ENCODE measurements around the gene CLSTN1.
"Not testable (repeated sequence)": the region's sequence is repeated elsewhere in the genome, so short reads cannot be mapped to it uniquely, and the experiment has no call there.

The CLSTN1 gene

DNA sequence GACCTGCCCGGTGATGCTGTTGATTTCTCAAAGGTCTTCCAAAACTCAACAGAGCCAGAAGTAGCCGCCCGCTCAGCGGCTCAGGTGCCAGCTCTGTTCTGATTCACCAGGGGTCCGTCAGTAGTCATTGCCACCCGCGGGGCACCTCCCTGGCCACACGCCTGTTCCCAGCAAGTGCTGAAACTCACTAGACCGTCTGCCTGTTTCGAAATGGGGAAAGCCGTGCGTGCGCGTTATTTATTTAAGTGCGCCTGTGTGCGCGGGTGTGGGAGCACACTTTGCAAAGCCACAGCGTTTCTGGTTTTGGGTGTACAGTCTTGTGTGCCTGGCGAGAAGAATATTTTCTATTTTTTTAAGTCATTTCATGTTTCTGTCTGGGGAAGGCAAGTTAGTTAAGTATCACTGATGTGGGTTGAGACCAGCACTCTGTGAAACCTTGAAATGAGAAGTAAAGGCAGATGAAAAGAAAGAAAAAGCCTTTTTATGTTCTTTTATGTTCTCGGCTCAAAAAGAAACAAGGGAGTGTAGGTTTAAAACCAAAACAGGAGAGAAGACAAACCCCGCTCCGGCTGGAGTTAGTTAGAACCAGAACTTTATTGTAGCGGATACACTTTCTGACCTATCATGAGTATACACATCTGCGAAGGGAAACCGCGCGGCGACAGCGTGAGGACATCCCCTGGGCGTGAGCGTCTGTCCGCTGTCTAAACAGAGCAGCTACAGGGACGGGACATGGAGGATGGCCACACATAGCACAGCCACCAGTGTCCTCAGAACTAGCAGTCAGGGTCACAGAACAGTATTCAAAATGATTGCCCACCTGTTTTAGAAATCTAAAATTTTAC is 95.1 kb downstream of the CLSTN1 start:
- DNase-seq: peak; percentile 60 to 66

- DNase-seq: no peak
Measured at GRCh38 chr1:9726905-9727595, 96.7 kb downstream of the CLSTN1 start.

DNA sequence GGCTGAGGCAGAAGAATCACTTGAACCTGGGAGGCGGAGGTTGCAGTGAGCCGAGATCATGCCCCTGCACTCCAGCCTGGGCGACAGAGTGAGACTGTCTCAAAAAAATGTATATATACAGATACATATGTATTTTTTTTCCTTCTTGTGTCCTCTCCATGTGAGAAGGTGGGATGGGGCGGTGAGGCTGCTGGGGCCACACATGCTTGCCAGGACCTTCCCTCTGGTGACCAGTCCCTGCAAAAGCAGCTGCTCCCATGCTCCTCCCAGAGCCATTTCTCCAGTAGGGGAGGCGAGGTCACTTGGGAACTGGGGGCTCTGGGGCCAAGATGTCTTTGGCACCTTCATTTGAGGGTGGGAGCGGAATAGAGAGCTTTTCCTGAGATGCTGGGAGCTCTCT is 97.4 kb downstream of the CLSTN1 start:
- DNase-seq: no peak

DNA sequence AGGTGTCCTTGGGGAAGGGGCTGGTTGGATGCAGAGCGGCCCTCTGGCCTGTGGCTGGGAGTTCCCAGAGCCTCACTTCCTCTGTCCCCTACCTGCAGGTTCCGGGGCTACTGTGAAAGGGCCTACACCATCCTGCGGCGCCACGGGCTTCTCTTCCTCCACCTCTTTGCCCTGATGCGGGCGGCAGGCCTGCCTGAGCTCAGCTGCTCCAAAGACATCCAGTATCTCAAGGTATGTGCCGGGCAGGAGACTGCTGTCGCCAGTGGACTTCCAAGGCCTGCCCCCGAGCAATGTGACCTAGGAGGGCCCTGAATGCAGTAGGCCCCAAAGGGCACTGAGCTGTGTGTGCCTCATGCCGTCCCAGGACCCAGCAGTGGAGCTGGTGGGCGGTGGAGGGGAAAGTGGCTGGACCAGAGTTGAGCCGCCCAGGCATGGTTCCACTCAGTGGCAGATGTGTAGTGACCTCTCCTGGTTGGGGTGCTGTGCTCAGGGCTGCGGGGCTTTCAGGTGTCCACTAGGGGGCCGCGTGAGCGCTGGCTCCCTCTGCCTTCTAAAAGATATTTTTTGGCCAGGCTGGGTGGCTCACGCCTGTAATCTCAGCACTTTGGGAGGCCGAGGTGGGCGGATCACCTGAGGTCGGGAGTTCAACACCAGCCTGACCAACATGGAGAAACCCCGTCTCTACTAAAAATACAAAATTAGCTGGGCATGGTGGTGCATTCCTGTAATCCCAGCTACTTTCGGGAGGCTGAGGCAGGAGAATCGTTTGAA is 98.9 kb downstream of the CLSTN1 start:
- peak; percentile 73 to 74 for DNase-seq

DNA sequence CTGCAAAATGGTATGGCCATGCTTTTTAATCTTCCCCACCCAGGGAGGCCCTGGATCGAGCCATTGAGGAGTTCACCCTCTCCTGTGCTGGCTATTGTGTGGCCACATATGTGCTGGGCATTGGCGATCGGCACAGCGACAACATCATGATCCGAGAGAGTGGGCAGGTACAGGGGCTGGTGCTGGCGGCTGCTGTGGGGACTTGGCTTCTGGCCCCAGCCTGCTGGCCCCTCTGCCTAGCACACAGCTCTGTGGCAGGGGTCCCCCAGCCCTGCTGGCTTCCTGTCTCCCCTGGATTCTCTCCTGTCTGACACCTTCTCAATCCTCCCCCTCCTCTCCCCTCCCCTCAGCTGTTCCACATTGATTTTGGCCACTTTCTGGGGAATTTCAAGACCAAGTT is 99.8 kb downstream of the CLSTN1 start:
- DNase-seq: no peak

DNA sequence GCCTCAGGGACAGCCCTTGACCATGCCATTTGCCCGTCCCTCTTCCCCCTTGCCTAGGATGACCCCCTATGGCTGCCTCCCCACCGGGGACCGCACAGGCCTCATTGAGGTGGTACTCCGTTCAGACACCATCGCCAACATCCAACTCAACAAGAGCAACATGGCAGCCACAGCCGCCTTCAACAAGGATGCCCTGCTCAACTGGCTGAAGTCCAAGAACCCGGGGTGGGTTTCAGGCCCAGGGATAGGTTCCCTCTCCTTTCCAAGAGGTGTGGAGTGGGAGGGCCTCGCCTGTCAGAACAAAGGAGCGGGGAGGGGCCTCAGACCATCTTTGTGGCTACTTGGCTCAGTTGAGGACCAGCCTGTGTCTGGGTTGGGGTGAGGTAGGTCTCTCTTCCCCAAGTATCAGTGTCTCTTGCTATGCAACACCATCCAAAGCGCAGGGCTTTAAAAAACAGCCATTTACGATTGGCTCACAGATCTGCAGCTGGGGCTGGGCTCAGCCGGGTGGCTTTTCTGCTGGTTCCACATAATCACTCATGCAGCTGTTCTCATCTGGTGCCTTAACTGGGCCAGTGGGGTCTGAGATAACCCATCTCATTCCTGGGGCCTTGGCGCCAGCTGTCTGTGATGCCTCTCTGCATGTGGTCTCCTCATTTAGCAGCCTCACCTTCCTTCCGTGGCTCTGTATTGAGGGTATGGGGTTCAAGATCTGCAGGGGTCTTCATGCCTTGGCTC is 100.5 kb downstream of the CLSTN1 start:
- DNase-seq: no peak

DNA sequence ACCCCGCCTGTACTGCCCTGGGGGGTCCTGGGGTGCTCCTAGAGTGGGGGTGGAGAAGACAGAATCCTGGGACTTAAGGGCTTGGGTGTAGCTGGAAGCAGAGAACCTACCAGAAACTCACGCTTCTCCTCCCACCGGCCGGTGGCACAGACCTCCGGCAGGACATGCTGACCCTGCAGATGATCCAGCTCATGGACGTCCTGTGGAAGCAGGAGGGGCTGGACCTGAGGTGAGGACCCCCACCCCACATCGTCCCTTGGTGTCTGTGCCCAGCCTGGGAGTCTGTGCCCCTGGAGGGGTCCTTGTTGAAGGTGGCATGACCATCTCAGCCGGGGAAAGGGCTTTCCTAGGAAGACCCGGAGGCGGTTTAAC is 101.4 kb downstream of the CLSTN1 start:
- no peak for DNase-seq

- peak; percentile 80 to 84 for DNase-seq
Measured at GRCh38 chr1:9721606-9722377, 102.0 kb downstream of the CLSTN1 start.

DNA sequence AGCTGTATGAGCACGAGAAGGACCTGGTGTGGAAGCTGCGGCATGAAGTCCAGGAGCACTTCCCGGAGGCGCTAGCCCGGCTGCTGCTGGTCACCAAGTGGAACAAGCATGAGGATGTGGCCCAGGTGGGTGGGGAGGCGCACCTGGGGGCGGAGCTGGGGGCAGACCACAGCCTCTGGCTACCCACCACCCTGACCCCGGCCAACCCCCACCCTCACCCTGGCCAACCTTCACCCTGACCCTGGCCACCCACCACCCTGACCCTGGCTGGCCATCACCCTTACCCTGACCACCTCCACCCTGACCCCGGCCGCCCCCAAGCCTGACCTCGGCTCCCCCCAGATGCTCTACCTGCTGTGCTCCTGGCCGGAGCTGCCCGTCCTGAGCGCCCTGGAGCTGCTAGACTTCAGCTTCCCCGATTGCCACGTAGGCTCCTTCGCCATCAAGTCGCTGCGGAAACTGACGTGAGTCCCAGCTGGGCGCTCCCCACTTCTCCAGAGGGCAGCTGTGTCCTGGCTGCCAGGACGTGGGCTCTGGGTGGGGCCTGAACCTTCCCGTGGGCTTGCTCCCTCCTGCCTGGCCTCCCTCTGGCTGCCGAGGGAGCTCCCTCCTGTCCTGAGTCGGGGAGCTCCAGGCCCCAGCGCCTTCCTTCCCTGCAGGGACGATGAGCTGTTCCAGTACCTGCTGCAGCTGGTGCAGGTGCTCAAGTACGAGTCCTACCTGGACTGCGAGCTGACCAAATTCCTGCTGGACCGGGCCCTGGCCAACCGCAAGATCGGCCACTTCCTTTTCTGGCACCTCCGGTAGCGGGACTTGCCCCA is 102.8 kb downstream of the CLSTN1 start:
- no peak for DNase-seq

DNA sequence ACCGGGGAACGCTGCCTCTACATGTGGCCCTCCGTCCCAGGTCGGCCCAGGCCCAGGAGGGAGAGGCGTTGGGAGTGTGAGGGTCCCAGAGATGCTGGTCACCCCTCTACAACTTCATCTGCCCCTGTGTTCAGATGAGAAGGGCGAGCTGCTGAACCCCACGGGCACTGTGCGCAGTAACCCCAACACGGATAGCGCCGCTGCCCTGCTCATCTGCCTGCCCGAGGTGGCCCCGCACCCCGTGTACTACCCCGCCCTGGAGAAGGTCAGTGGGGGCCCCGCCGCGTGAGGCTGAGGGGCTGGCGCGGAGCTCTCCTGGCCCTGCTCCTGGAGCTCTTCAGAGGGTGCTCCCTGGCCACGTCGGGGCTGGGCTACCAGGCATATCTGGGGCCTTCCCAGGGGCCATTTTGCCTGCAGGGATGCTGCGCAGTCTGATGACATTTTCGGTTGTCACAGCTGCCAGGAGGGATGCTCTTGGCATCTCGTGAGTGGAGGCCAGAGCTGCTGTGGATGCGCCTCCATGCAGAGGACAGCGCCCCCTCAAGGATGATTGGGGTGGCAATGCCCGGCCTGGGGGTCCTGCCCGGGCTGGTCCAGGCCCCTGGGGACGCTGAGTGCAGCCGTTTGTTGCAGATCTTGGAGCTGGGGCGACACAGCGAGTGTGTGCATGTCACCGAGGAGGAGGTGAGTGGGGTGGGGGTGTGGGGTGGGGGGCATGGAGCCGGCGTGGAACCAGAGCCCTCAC is 103.6 kb downstream of the CLSTN1 start:
- DNase-seq: no peak

DNA sequence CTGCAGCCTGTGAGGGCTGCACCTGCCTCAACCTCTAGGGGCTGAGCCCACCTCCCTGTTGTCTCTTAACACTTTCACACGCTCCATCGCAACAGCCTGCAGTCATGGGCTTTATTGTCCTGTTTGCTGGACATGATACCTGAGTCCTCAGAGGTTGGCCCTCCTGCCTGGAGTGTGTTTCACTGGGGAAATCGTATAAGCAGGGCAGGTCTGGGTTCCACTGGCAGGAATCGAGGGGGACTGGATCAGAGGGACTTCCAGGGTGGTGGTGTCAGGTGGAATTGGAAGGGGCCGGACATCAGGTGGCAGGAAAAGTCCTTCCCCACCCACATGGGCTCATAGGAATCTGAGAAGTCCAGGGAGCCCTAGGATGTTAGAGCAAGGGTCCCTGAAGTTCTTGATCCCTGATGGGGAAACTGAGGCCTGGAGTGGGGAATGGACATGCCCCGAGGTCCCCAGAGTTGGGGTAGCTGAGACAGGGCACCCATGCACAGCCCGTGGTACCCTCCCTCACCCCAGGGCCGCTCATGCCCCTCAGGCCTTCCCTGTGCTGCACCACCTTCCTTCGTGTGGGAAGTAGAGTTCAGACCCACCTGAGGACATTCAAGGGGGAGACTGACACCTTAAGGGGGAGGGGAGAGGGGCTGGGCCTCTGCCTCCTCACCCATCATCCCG is 105.6 kb downstream of the CLSTN1 start:
- DNase-seq: no peak

DNA sequence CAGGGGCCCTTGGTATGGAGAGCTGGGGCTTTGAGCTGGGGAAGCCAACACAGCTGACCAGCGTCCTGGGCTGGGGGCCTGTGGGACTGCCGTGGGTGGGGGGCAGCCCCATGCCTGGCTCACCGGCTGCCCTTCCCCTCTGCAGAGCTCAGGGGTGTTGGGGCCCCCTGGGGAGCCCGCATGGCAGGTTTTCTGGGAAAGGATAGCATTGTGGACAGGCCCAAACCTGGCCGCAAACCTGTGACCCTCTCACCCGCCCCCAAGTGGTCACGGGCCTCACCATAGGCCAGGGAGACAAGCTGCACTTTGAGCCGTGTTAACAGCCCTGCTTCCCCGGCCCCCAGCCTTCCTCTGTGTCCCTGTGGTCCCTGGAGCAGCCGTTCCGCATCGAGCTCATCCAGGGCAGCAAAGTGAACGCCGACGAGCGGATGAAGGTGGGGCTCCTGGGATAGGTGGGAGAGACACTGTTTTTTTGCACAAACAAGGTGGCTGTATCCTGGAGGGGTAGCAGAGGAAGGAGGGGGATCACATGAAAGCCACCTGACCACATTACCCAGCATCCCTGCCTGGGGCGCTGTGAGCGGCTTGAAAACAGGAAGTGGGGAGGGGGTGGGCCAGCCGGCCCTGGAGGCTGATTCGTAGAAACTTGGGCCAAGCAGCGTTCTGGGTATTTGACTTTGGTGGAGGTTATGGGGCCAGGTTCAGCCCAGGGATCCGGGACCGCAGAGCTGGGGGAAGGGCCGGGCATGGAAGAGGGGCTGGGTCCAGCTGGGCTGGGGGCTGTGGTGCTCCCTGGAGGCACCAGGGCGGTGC is 106.4 kb downstream of the CLSTN1 start:
- DNase-seq: peak; percentile 92

- no peak for DNase-seq
Measured at GRCh38 chr1:9716404-9717192, 107.2 kb downstream of the CLSTN1 start.

GRCh38 chr1:9715536-9716226 is 108.1 kb downstream of the CLSTN1 start:
- DNase-seq: peak; percentile 45 to 61

GRCh38 chr1:9714257-9714718 is 109.5 kb downstream of the CLSTN1 start:
- DNase-seq: peak; percentile 45 to 70

DNA sequence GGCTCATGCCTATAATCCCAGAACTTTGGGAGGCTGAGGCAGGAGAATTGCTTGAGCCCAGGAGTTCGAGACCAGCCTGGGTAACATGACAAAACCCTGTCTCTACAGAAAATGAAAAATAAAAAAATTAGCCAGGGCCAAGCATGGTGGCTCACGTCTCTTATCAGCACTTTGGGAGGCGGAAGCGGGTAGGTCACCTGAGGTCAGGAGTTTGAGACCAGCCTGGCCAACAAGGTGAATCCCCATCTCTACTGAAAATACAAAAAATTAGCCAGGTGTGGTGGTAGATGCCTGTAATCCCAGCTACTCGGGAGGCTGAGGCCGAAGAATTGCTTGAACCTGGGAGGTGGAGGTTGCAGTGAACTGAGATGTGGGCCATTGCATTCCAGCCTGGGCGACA is 111.0 kb downstream of the CLSTN1 start:
- not testable (repeated sequence) for DNase-seq

- DNase-seq: no peak
Measured at GRCh38 chr1:9711466-9712020, 112.2 kb downstream of the CLSTN1 start.

All from CD4-positive, alpha-beta T cell treated with Interleukin-4 for 1 hour (primary cell).